Measurements from ENCODE around the gene NLRC4.
"Not testable (repeated sequence)": the region's sequence is repeated elsewhere in the genome, so short reads cannot be mapped to it uniquely, and the experiment has no call there.

The NLRC4 gene

DNA sequence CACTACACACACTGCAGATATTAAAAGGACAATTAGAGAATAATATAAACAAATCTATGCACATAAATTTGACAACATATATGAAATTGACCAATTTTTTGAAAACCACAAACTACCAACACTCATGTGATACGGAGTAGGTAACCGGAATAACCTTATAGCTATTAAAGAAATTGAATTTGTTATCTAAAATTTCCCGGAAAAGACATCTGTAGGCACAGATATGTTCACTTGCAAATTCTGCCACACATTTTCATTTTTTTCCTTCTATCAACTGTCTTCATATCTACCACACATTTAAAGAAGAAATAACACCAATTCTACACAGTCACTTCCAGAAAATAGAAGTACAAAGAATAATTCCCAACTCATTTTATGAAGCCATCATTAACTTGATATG lies 22.4 kb downstream of the NLRC4 start:
- DNase-seq (ENCODE audit: low read depth) = no peak

- no peak for DNase-seq (ENCODE audit: low read depth)
Measured at GRCh38 chr2:32237996-32238395, 26.7 kb downstream of the NLRC4 start.

DNA sequence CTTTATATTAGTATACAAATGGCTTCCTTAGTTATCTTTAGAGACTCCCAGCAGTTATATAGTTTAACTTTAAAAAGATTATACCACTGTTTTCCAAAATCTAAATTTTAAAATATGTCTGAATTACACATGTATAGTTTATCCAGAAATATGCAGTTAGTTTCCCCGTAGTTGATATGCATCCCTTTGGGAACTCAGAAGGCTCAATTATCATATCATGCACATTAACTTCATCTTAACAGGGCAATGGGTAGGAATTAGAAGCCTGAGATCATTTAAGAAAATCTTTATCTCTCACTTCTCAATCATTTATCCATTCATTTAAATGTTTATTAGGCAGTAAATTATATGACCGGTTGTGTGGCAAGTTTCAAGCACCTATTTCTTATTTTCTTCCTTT lies 27.2 kb downstream of the NLRC4 start:
- DNase-seq (ENCODE audit: low read depth) = no peak

- no peak for DNase-seq (ENCODE audit: low read depth)
Measured at GRCh38 chr2:32235315-32235714, 29.4 kb downstream of the NLRC4 start.

GRCh38 chr2:32231959-32232358 lies 32.7 kb downstream of the NLRC4 start:
- no peak for DNase-seq (ENCODE audit: low read depth)

DNA sequence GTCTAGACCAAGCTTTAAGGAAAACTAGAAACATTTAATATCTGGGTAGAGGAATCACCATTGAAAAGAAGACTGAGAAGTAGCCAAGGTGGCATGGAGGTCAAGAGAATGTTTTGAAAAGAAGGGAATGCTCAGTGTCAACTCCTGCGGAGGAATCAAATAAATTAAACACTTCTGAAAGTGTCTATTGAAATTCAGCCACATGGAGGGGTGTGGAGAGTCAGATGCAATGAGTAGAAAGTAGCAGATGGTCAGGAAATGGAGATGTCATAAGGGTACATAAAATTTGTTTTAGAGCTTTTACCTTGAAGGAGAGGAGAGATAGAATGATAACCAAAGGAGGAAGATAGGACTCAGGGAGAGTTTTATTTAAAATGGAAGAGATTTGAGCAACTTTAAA lies 35.1 kb downstream of the NLRC4 start:
- DNase-seq (ENCODE audit: low read depth) = no peak

DNA sequence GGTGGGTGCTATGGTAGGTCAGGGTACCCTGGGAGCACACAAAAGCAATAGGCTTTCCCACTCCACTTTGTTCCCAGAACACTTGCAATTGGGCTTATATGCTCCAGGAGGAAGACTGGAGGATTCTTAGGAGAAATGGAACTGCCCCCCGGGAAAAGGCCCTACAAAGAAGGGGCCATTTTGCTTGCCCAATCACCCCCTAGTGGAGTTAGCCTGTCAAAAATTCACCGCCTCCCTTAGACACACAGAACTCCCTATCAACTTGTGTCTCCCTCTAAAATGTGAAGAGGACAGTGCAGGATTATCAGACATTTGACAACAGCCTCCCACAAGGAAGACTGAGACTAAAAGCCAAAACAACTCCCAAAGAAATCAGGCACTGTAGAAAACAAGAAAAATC lies 36.5 kb downstream of the NLRC4 start:
- DNase-seq (ENCODE audit: low read depth) = no peak

- no peak for DNase-seq (ENCODE audit: low read depth)
Measured at GRCh38 chr2:32227492-32227891, 37.2 kb downstream of the NLRC4 start.

DNA sequence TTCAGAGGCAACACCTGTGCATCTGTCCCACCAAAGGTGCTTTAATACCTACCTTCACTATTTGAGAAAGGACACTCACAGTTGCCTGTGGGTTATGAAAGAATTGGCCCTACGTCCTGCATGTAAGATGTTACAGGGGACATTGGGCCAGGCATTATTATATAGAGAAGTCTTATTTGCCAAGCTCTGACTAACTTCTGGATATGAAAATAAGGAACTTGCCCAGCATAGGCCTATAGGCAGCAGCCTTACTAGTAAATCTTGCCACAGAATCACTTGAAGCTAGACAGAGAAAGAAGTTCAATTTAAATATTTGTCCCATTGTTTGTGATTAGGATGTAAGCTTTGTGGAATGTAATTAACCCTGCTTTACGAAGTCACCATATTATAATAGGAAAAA lies 41.7 kb downstream of the NLRC4 start:
- DNase-seq (ENCODE audit: low read depth) = no peak

GRCh38 chr2:32220445-32220844 lies 44.2 kb downstream of the NLRC4 start:
- no peak for DNase-seq (ENCODE audit: low read depth)

DNA sequence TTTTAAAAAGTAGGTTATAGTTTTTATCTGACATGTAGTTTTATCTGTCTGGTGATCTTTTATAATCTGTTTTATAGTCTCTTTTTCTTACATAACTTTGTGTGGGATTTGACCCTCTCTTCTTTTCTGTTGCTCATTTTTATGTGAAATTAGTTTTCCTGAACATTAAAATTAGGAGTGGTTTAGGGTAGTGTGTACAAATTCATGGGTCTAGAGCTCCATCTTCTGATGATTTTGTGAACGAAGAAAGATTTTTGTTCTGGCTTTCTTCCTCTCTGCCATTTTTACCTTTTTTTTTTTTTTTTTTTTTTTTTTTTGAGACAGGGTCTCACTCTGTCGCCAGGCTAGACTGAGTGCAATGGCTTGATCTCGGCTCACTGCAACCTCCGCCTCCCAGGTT lies 52.4 kb downstream of the NLRC4 start:
- no peak for DNase-seq (ENCODE audit: low read depth)

GRCh38 chr2:32210767-32211408 lies 53.8 kb downstream of the NLRC4 start:
- no peak for DNase-seq (ENCODE audit: low read depth)

GRCh38 chr2:32203428-32203827 lies 61.3 kb downstream of the NLRC4 start:
- not testable (repeated sequence) for DNase-seq (ENCODE audit: low read depth)

GRCh38 chr2:32200814-32201213 lies 63.9 kb downstream of the NLRC4 start:
- no peak for DNase-seq (ENCODE audit: low read depth)

GRCh38 chr2:32192418-32192817 lies 72.3 kb downstream of the NLRC4 start:
- no peak for DNase-seq (ENCODE audit: low read depth)

DNA sequence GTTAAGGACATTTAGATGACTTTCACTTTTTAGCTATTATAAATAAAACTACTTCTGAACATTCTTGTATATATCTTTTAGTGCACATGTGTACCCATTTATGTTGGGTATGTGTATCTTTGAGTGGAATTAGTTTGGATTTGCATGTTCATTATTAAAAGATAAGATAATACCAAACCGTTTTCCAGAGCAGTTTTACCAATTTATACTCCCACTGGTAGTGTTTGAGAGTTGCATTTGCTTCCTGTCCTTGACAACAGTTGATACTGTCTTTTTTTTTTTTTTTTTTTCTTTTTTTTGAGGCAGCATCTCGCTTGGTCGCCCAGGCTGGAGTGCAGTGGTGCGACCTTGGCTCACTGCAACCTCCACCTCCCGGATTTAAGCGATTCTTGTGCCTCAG lies 75.7 kb downstream of the NLRC4 start:
- no peak for DNase-seq (ENCODE audit: low read depth)

GRCh38 chr2:32182667-32183066 lies 82.0 kb downstream of the NLRC4 start:
- no peak for DNase-seq (ENCODE audit: low read depth)
